Measurements from ENCODE around the gene MAGI2.

MAGI2 gene

DNA sequence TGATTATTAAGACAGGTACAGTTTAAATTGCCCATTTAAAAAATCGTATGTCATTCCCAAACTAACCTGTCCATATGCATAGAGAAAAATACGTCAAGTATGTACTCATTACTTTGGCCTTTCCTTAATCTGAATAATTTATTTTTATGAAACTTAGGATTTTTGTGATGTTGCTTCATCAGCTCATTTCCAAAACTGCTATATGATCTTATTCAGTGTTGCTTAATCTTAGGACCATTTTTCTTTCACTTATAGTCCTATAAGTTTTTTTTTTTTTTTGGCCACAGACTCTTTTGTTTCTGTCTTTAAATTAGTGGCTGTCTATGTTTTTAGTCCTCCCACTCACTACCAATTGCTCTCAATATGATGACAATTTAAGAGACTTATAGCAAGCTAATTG lies 1309.8 kb downstream of the MAGI2 start:
- Histone ChIP-seq H3K36me3 (ENCODE audit: control insufficient read depth, low read depth, low read length) (no peaks in the 10 kb centered on the region), H3K9ac (ENCODE audit: low read length) (no peak overlapping the region), H3K27ac (ENCODE audit: low read length) (no peak overlapping the region), H3K4me3 (ENCODE audit: low read length) (no peak overlapping the region), H3K4me1 (ENCODE audit: control insufficient read depth, low read depth, low read length) (no peaks in the 10 kb centered on the region), H3K27me3 (ENCODE audit: control insufficient read depth, insufficient read depth, low read length) (no peaks in the 10 kb centered on the region), H3K9me3 (ENCODE audit: control insufficient read depth, low read depth, low read length) (no peaks in the 10 kb centered on the region)

DNA sequence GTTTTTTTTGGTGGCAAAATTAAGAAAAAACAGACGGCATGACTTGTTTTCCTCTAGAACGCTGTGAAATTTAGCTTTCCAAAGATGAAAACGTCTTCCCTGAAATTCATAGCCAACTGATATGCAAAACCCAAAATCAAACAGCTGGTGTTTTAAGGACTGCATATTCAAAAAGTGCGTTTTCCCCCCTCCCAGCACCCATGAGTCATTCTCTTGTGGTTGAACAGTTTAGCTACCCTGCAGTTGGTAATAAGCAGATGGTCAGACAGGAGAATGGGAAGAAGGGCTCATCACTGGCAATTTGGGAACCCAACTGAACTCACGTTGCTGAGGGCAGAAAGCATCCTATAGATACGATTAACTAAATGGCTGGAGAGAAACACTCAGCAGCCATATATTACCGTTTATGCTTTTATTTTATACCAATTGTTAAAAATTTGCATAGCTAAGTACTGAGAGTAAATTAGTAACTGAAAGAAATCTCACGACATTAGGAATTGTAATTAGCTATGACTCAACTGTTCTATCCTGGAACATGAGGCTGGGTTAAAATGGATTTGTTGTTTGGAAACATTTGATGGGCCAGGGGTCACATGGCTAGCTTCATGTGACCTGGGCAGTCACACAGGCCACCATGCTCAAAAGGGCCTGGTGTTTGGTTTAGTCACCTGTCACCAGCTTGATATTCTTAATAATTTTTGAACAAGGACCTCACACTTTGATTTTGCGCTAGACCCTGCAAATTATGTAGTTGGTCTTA lies 1311.8 kb downstream of the MAGI2 start:
- H3K36me3 ChIP-seq (ENCODE audit: control insufficient read depth, low read depth, low read length): no peaks in the 10 kb centered on the region
- no peak overlapping the region for H3K9ac ChIP-seq (ENCODE audit: low read length)
- H3K4me1 ChIP-seq (ENCODE audit: control insufficient read depth, low read depth, low read length): no peaks in the 10 kb centered on the region
- no peak overlapping the region for H3K27ac ChIP-seq (ENCODE audit: low read length)
- H3K27me3 ChIP-seq (ENCODE audit: control insufficient read depth, insufficient read depth, low read length): no peaks in the 10 kb centered on the region
- no peaks in the 10 kb centered on the region for H3K9me3 ChIP-seq (ENCODE audit: control insufficient read depth, low read depth, low read length)
- no peak overlapping the region for H3K4me3 ChIP-seq (ENCODE audit: low read length)

DNA sequence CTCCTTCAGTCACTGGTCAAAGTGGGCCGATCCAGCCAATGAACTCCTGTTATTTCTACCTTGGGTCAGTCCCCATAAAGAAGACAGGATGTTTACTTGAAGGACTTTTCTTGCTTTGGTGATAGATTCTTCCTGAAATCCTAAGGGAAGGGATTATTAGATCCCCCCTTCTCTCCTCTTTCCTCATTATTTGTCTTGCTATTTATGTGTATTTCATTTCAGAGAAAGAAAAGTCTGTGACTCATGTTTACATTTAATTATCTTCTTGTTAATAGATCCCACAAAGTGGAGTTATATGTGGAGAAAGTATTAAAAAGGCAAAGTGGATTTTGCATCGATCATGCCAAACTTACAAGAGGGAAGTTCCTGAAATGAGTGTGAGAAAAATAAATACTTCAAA lies 1313.4 kb downstream of the MAGI2 start:
- H3K27me3 ChIP-seq (ENCODE audit: control insufficient read depth, insufficient read depth, low read length): no peaks in the 10 kb centered on the region
- no peak overlapping the region for H3K9ac ChIP-seq (ENCODE audit: low read length)
- H3K36me3 ChIP-seq (ENCODE audit: control insufficient read depth, low read depth, low read length): no peaks in the 10 kb centered on the region
- H3K27ac ChIP-seq (ENCODE audit: low read length): no peak overlapping the region
- no peaks in the 10 kb centered on the region for H3K9me3 ChIP-seq (ENCODE audit: control insufficient read depth, low read depth, low read length)
- H3K4me1 ChIP-seq (ENCODE audit: control insufficient read depth, low read depth, low read length): no peaks in the 10 kb centered on the region
- H3K4me3 ChIP-seq (ENCODE audit: low read length): no peak overlapping the region

DNA sequence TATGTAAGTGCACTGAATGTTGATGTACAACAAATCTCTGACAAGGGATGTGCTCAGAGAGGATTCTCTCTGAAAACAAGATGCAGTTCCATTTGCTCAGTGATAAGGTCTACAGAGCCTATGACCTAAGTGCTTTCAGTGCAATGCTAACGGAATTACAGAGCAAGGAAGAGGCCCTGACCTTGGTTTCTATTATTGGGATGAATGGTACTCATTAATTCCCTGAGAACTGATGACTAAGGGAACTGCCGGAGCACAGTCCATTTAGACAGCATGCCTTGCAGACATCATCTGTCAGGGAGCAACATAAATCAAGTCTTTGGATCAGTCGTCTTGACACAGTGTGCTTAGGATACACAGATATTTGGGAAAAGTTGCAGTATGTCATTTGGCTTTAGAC lies 1314.1 kb downstream of the MAGI2 start:
- no peak overlapping the region for H3K4me3 ChIP-seq (ENCODE audit: low read length)
- no peaks in the 10 kb centered on the region for H3K9me3 ChIP-seq (ENCODE audit: control insufficient read depth, low read depth, low read length)
- H3K9ac ChIP-seq (ENCODE audit: low read length): no peak overlapping the region
- H3K36me3 ChIP-seq (ENCODE audit: control insufficient read depth, low read depth, low read length): no peaks in the 10 kb centered on the region
- H3K27ac ChIP-seq (ENCODE audit: low read length): no peak overlapping the region
- H3K4me1 ChIP-seq (ENCODE audit: control insufficient read depth, low read depth, low read length): no peaks in the 10 kb centered on the region
- no peaks in the 10 kb centered on the region for H3K27me3 ChIP-seq (ENCODE audit: control insufficient read depth, insufficient read depth, low read length)

DNA sequence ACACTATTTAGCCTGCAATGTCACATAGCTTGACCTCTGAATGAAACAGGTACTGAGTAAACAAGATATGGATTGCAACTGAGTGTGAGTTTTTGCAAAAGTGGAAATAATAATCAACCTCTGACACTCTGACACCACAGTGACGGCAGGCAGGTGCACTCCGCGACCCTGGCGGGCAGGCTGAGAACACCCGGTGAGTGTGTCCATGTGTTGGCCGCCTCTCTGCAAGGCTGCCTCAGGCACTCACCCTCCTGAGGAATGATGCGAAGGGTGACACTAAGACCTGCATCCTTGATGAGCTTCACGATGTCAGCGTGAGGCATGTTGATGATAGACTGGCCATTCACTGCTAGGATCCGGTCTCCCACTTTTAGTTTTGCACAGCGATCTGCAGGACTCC lies 1318.7 kb downstream of the MAGI2 start:
- Histone ChIP-seq H3K9ac (ENCODE audit: low read length) (no peak overlapping the region), H3K36me3 (ENCODE audit: control insufficient read depth, low read depth, low read length) (no peaks in the 10 kb centered on the region)

DNA sequence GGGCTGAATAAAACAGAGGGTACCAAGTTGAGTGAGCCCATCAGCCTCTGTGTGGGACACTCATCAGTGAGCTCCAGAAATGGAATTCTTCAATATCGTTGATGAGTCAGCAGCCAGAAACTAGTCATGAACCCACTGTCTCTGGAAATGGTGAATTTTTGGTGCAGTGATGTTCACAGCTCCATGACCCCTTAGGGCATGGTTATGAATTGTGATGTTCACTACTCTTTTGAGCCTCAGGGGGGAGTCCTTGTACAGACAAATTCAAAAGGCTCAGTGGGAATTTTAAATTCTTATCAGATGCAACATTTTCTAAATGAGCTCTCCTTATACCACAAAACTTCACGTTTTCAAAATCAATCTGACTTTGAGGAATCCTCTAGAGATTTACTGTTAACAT lies 1319.2 kb downstream of the MAGI2 start:
- Histone ChIP-seq H3K36me3 (ENCODE audit: control insufficient read depth, low read depth, low read length) (no peaks in the 10 kb centered on the region), H3K9me3 (ENCODE audit: control insufficient read depth, low read depth, low read length) (no peaks in the 10 kb centered on the region), H3K9ac (ENCODE audit: low read length) (no peak overlapping the region), H3K27ac (ENCODE audit: low read length) (no peak overlapping the region), H3K4me1 (ENCODE audit: control insufficient read depth, low read depth, low read length) (peaks cover 6% of the 10 kb centered on the region), H3K4me3 (ENCODE audit: low read length) (no peak overlapping the region), H3K27me3 (ENCODE audit: control insufficient read depth, insufficient read depth, low read length) (no peaks in the 10 kb centered on the region)

More for the DNA sequence above, 1318.7 kb downstream of the MAGI2 start:
- no peaks in the 10 kb centered on the region for H3K27me3 ChIP-seq (ENCODE audit: control insufficient read depth, insufficient read depth, low read length)
- H3K4me1 ChIP-seq (ENCODE audit: control insufficient read depth, low read depth, low read length): peaks cover 6% of the 10 kb centered on the region
- no peak overlapping the region for H3K27ac ChIP-seq (ENCODE audit: low read length)
- H3K9me3 ChIP-seq (ENCODE audit: control insufficient read depth, low read depth, low read length): no peaks in the 10 kb centered on the region
- H3K4me3 ChIP-seq (ENCODE audit: low read length): no peak overlapping the region

DNA sequence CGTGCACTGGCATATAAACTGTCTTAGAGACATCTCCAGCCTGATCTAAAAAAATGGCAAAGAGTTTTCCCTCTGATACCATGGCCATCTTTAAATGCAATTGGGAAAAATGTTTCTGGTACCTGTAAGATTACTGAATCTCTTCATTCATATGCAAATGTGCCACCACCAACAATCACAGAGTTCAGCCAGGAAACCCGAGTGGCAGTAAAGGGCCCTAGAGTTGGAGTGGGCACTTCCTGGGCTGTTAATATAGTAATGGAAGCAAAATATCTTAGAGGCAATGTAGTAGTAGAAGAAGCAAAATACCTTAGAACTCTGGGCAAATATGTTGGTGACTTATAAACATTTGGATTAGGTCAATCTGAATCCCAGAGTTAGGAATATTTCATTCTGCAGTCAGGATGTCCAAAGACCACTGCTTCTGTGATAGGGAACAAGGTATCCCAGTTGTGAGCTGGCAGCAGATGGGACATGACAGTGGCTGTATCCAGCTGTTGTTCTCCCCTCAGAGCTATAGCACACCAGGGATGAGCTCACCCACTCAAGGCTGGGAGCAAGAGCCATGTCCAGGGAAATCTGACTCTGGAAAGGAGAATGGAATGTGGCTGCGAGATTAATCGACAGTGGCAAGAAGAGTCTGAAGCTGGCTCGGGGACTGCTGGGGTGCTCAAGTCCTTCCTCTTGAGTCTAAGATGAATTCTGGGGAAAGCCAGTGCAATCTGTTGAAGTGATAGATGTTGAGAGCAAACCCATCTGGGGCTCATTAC lies 1322.8 kb downstream of the MAGI2 start:
- Histone ChIP-seq H3K27me3 (ENCODE audit: control insufficient read depth, insufficient read depth, low read length) (no peaks in the 10 kb centered on the region), H3K4me1 (ENCODE audit: control insufficient read depth, low read depth, low read length) (peaks cover 11% of the 10 kb centered on the region), H3K9ac (ENCODE audit: low read length) (no peak overlapping the region), H3K27ac (ENCODE audit: low read length) (no peak overlapping the region), H3K4me3 (ENCODE audit: low read length) (no peak overlapping the region), H3K9me3 (ENCODE audit: control insufficient read depth, low read depth, low read length) (no peaks in the 10 kb centered on the region), H3K36me3 (ENCODE audit: control insufficient read depth, low read depth, low read length) (no peaks in the 10 kb centered on the region)

DNA sequence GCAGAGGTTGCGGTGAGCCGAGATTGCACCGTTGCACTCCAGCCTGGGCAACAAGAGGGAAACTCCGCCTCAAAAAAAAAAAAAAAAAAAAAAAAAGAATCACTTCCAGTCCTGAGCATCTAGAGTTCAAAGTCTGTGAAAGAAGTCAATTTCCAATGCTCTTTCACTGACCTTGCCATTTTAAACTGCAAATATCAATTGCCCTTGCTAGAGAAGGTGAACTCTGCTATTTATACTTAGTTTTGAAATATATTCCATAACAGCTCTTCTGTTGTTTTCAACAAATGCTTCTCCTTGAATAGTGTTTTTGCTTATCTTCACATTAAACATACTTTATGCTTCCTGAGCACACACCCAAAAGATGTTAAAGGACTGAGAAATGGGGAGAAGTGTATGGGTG lies 1323.6 kb downstream of the MAGI2 start:
- H3K27me3 ChIP-seq (ENCODE audit: control insufficient read depth, insufficient read depth, low read length): no peaks in the 10 kb centered on the region
- no peaks in the 10 kb centered on the region for H3K36me3 ChIP-seq (ENCODE audit: control insufficient read depth, low read depth, low read length)
- no peak overlapping the region for H3K4me3 ChIP-seq (ENCODE audit: low read length)
- no peaks in the 10 kb centered on the region for H3K9me3 ChIP-seq (ENCODE audit: control insufficient read depth, low read depth, low read length)
- H3K4me1 ChIP-seq (ENCODE audit: control insufficient read depth, low read depth, low read length): peaks cover 11% of the 10 kb centered on the region
- H3K9ac ChIP-seq (ENCODE audit: low read length): no peak overlapping the region
- no peak overlapping the region for H3K27ac ChIP-seq (ENCODE audit: low read length)

DNA sequence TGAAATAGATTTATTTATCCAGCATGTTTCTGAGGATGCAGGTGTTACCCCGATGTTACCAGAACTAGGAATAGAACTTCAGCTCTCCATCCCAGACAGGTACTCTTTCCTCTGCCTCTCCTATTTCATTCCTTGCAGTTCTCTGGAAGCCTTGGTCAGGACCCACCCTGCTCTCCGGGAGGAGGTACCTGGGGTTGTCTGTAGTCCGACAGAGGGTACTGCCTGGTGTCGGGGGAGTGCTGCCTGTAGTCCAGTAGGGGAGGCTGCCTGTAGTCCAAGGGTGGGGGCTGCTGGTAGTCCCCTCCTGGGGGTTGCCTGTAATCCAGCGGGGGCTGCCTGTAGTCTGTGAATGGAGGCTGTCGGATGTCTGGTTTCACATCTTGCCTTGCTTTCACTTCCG lies 1326.5 kb downstream of the MAGI2 start:
- Histone ChIP-seq H3K9ac (ENCODE audit: low read length) (no peak overlapping the region), H3K4me1 (ENCODE audit: control insufficient read depth, low read depth, low read length) (peaks cover 11% of the 10 kb centered on the region), H3K9me3 (ENCODE audit: control insufficient read depth, low read depth, low read length) (no peaks in the 10 kb centered on the region), H3K36me3 (ENCODE audit: control insufficient read depth, low read depth, low read length) (no peaks in the 10 kb centered on the region), H3K27me3 (ENCODE audit: control insufficient read depth, insufficient read depth, low read length) (no peaks in the 10 kb centered on the region), H3K4me3 (ENCODE audit: low read length) (no peak overlapping the region), H3K27ac (ENCODE audit: low read length) (no peak overlapping the region)

DNA sequence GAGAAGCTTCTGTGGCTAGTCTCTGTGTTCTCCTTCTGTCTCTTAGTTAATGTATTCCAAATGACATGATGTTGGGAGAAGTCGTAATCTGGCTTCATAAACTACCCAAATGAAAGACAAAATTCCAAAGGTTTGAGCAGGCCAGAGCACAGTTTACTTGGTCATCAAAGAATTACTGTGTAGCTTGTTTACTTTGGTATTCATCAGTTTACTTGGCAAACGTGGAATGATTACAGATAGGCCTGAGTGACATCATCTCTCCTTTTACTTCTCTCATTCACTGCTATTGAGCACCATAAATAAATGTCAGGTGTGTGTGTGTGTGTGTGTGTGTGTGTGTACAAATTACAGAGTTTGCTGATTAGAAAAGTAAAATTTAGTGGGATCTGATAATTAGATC lies 1327.6 kb downstream of the MAGI2 start:
- Histone ChIP-seq H3K36me3 (ENCODE audit: control insufficient read depth, low read depth, low read length) (no peaks in the 10 kb centered on the region), H3K9me3 (ENCODE audit: control insufficient read depth, low read depth, low read length) (no peaks in the 10 kb centered on the region), H3K9ac (ENCODE audit: low read length) (no peak overlapping the region), H3K27ac (ENCODE audit: low read length) (no peak overlapping the region), H3K4me1 (ENCODE audit: control insufficient read depth, low read depth, low read length) (peaks cover 11% of the 10 kb centered on the region), H3K4me3 (ENCODE audit: low read length) (no peak overlapping the region), H3K27me3 (ENCODE audit: control insufficient read depth, insufficient read depth, low read length) (no peaks in the 10 kb centered on the region)

DNA sequence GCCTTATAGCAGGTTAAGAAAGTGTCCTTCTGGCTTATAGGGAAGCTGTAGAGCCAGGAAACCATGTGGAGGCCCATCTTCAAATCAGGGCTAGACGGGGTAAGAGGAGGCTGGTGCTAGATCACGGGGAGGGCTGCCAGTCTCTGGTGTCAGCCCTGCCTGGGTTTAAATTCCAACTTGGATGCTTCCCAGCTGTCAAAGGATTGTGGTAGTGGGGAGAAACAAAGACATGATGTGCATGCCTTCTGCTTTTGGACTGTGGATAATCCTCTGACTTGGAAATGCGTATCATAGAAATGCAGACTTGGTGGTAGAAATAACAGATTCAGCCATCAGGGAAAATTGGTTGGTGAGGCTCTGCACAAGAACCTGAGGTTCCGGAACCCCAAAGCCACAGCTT lies 1329.3 kb downstream of the MAGI2 start:
- Histone ChIP-seq H3K4me3 (ENCODE audit: low read length) (no peak overlapping the region), H3K4me1 (ENCODE audit: control insufficient read depth, low read depth, low read length) (peaks cover 5% of the 10 kb centered on the region), H3K27me3 (ENCODE audit: control insufficient read depth, insufficient read depth, low read length) (no peaks in the 10 kb centered on the region), H3K9ac (ENCODE audit: low read length) (no peak overlapping the region), H3K27ac (ENCODE audit: low read length) (no peak overlapping the region), H3K9me3 (ENCODE audit: control insufficient read depth, low read depth, low read length) (no peaks in the 10 kb centered on the region), H3K36me3 (ENCODE audit: control insufficient read depth, low read depth, low read length) (no peaks in the 10 kb centered on the region)

DNA sequence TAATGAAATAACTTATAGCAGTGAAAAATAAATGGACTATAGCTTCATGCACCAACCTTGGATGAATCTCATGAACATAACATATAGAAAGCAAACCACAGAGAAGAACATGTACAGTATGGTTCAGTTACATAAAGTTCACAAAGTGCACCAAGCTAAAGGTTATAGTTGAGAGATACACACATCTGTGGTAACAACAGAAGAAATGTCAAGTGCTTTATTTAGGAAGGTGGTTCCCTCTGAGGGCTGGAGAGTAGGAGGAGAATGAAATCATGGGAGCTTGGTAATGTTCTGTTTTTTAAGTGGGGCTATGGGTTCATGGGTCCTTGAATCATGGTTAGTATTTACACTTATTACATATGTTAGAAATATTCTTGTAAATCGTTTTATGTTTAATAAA lies 1331.6 kb downstream of the MAGI2 start:
- H3K4me1 ChIP-seq (ENCODE audit: control insufficient read depth, low read depth, low read length): peaks cover 13% of the 10 kb centered on the region
- no peak overlapping the region for H3K27ac ChIP-seq (ENCODE audit: low read length)
- H3K9me3 ChIP-seq (ENCODE audit: control insufficient read depth, low read depth, low read length): no peaks in the 10 kb centered on the region
- no peaks in the 10 kb centered on the region for H3K27me3 ChIP-seq (ENCODE audit: control insufficient read depth, insufficient read depth, low read length)
- H3K36me3 ChIP-seq (ENCODE audit: control insufficient read depth, low read depth, low read length): no peaks in the 10 kb centered on the region
- H3K4me3 ChIP-seq (ENCODE audit: low read length): no peak overlapping the region
- H3K9ac ChIP-seq (ENCODE audit: low read length): no peak overlapping the region

All from iPS-18a (cell line).